NCI-H2081 (cell line): ENCODE measurements around the gene ATP1A1.

Experiments used
- DNase-seq, 2 experiments: peaks; one replicate each; lab custom pipeline; 2025; lab: John Stamatoyannopoulos, UW

ATP1A1 gene

DNA sequence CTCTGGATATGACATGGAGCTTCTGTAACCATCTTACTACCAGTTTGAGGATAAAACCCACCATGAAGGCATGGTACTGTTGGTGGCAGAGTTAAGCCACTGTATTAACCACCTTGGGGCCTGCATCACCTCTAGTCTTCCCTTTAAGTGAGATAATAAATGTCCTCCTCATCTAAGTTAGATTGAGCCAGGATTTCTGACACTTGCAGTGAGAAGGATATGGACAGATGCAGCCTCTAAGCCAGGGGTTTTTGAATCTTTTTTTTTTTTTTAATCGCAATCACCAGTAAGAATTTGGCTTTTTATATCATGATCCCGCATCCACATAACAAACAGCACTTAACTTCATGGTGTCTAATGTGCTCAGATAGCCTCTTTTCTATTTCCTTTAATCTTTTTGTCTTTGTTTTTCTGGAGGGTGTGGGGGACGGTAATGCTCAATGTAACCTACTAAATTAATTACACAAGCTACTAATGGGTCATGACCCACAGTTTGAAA lies 42.2 kb downstream of the ATP1A1 start:
- no peak for DNase-seq

DNA sequence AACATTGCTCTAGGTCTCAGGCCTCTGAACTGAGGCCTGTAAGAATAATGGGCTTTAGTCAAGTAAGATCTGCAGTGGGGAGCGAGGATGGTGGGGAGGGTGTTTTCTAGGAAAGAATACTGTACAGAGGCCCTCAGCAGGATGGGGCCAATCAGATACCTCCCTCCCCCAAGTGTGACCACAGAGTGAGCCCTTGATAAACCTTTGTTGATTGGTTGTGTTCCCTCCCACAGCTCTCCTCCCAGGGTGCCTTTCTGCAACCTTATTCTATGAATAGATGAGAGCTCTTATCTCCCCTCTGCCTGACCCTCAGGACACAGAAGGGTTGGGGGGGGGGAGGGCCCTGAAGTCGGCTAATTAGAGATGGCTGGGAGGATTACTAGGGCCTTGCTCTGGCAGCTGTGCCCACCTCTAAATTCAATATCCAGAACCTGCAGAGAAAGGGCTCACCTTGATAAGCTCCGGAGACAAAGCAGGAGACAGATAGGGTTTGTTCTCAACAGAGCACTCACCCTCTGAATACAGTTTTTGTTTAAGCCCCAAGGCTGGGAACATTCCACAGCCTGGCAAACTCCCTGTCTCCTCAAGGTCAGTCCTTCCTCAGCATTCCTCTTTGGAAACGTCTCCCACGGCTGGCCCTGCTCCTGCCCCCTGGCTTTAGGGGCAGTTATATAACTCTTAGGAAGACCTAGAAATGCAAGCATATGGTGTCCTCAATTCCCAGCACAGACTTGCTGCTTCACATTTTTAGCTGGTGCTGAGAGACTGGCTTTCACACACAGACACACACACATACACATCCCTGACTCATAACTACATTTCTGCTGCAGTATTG lies 42.9 kb downstream of the ATP1A1 start:
- DNase-seq: no peak

DNA sequence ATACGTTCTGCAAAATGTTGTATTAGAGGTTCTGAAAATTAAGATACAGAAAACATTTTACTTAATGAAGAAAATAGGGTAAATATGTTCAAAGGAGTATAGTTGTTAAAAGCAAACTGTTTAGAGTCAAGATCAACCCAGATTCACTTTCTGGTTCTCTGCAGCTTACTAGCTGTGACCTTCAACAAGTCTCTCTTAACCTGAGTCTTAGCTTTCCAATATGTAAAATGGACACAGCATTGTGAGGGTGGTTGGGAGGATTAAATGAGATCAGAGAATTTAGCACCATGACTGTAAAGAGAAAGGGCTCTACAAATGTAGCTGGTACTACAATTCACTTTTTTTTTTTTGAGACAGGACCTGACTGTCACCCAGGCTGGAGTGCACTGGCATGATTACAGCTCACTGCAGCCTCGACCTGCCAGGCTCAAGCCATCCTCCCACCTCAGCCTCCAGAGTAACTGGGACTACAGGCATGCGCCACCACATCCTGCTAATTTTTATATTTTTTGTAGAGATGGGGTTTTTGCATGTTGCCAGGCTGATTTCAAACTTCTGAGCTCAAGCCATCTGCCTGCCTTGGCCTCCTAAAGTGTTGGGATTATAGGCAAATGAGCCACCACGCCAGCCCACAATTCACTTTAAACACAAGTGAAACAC lies 43.9 kb downstream of the ATP1A1 start:
- no peak for DNase-seq

DNA sequence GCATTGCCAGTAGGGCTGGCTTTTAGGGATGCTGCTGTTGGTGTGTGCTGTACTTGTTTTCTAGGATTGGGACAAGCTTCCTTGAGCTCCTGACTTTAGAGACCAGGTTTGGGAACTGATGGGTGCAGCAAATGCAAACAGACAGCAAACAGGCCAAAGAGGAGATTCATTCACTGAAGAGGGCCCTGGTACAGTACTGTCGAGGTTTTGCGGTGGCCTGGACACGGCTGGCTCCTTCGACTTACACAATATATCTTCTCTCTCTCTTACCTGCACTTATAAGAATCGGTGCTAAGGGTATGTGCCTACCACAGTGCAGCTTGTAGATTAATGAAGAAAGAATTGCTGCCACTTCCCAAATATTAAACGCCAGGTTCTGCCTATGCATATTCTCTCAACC lies 44.6 kb downstream of the ATP1A1 start:
- DNase-seq: no peak

DNA sequence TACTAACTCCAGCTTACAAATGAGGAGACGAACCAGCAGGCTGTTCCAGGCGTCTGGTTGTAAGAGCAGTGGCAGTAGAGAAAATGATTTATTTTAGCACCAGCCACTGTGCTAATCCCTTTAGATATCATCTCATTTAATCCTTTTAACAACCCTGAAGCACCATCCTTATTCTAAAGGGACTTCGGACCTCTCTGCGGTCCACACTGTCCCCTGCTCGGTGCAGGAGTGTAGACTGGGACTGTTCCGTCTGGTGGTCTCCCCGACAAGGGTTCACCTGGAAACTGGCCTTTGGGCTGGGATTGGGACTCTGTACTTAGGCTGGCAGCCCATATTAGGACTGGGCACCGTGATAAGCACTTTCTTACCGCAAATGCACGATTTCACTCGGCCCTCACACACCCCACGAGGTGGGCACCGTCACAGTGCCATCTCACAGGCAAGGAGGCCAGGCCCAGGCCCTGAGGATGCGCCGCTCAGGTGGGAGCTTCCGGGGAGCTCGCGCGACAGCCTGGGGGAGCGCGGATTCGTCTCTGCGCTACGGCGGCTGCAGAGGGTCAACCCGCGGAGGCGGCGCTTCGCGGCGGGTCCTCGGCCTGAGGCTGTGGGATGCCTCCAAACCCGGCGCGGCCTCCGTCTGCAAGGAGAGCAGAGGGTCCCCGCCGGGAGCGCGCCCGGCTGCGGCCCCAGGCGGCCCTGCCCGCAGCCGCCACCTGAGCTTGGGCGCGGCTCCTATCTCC lies 45.2 kb downstream of the ATP1A1 start:
- peak; percentile 69 to 73 for DNase-seq

DNA sequence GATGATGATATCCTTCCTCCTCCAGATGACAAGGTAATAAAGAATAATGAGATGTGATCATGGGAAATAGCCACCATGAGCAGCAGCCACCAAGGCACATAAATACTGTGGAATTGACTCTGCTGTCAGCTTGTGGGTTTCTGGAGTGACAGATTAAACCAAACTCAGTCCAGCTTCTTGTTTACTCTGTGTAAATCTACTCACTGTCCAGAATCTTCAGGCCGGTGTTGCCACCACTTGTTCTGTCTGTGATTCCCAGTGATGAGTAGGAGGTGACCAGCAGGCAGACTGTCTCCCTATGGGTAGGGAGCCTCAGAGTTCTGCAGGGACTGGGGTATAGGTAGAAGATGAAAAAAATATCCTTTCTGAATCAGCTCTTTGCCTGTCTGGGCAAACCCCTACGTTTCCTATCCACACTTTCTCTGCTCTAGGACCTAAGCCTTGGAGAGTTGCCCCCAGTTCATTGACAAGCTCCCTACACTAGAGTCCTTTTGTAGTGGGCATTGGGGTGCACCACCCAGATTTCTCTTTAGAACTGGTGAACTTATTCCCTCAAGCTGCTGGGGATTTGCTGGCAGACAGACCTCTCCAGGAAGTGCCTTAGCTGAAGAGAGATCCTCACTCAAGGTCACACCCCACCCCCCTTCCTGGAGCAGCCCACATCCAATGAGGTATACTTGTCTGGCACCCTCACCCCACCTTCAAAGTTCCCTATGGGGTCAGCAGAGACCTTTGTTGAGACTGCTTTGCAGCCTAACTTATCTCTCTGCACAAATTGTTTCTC lies 47.6 kb downstream of the ATP1A1 start:
- DNase-seq: no peak

DNA sequence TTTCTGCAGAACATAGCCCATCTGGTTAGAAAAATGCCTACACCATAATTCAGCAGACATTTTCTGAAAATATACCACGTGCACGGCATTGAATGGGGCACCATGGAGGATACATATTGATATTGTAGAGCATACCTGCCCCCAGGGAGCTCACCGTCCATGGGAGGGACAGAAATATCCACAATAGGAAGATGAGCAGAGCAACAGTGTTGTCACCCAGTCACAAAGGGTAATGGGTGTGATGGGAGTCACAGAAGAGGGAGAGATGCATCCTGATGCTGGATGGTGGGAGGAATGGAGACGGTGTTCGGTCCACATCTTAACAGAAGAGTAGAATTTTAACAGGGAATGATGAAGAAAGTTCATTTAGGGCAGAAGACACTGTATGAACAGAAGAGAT lies 51.4 kb downstream of the ATP1A1 start:
- DNase-seq: no peak

DNA sequence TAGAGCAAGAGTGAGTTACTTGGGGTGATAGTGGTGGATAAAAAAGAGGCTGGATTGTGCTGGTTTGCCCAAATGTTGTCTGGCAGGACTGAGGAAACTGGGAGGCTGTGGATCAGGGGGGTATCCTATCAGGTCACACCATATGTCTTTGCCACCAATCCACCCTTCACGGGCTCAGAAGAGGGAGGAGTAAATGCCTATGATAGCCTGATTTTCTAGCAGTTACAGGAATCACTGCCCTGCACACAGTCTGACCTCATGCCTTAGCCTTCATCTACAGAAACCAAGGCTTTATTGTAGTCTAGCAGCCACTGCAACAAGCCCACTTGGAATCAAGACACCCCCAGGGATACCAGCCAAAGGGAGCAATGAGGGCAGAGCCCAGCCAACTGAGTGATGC lies 51.8 kb downstream of the ATP1A1 start:
- no peak for DNase-seq

DNA sequence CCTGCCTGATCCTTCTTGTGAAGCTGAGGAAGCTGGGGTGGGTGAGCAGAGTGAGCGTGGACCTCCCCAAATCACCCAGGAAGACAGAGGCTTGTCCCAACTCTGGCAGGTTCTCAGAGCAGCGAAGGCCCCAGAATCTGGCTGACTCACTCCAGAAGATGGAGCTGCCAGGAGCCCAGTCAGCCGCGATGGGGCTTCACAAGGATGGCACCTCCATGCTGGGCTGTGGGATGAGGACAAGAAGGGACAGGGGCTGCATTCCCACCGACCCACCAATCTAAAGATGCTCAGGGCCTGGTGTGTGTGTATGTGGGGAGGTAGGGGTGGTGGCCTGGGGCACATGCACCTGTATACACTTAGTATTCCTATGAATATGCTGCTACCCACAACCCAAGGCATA lies 52.9 kb downstream of the ATP1A1 start:
- DNase-seq: no peak

DNA sequence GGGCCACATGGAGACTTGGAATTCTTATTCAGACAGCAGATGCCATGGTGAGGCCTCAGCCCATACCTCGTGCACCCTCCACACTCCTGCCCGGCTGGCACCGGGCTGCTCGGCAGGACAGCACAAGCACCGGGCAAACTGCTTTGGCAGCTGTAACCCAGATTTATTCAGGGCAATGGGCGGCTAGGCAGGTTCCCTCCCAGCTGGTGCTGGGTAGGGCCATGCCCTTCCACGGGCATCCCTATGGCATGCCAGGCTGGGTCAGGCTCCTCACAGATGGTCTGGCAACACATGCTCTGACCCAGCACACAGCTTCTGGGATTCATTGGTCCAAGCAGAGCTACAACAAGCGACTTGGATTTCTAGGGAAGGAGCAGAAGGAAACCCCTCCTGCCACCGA lies 53.4 kb downstream of the ATP1A1 start:
- DNase-seq: no peak

DNA sequence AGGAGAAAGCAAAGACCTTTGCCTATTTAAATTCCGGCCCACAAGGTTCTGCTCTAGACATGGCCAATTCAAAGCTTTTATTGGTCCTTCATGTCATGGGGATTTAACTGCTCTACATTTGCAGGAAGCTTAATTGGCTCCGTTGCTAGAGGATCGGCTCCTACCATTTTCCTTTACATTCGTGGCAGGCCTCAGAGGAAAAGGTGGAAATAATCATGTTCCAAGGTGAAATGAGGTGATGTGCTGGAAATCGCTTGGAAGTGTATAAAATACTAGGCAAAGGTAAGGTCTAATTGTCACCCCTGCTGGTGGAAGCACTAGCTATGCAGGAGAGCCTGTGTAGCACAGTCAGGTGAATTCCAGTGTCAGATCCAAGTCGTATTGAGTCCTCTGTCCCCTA lies 55.5 kb downstream of the ATP1A1 start:
- DNase-seq: no peak

DNA sequence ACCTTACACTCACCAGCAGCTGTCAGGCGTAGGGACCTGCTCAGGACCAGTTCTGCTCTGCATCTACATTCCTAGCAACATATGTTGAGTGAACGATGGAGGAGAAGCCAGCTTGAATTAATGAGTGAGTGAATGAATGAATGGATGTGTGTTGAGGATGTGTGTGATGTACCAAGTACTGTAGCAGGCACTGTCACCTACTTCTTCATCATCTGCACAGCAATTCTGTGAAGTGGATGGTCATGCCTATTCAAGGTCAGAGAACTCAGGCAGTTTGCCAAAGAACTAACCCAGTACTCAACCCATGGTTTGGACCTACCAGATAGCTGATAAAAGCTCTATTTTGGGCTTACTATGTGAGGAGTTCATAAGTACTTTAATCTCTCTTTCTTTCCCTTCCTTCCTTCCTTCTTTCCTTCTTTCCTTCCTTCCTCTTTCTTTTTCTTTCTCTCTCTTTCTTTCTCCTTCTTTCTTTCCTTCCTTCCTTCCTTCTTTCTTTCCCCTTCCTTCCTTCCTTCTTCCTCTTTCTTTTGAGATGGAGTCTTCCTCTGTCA lies 56.9 kb downstream of the ATP1A1 start:
- no peak for DNase-seq

DNA sequence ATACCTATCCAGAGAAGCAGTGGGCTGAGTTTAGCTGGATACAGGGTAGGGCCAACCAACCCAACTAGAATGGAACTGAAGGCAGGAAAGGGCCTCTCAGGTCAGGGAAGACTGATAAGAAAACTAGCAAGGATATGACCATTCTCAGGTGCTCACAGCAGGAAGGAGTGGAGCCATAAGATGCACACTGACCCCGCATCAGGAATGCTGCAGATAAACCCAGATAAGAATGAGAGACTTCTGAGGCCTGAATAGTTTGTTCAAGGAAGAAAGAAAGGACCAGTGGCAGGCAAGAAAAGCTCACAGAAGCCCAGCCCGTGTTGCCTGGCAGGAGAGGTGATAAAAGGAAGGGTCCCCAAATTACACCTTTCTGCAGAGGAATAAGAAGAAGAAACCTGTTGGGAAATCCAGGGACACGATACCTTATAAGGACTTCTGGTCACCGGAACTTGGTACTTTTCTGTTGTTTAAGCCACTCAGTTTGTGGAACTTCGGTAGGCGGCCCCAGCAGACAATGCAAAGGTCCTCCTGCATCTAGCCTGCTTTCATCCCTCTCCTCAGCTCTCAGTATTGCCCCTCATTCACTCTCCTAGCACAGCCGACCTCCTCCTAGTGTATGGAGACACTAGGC lies 58.9 kb downstream of the ATP1A1 start:
- DNase-seq: no peak

DNA sequence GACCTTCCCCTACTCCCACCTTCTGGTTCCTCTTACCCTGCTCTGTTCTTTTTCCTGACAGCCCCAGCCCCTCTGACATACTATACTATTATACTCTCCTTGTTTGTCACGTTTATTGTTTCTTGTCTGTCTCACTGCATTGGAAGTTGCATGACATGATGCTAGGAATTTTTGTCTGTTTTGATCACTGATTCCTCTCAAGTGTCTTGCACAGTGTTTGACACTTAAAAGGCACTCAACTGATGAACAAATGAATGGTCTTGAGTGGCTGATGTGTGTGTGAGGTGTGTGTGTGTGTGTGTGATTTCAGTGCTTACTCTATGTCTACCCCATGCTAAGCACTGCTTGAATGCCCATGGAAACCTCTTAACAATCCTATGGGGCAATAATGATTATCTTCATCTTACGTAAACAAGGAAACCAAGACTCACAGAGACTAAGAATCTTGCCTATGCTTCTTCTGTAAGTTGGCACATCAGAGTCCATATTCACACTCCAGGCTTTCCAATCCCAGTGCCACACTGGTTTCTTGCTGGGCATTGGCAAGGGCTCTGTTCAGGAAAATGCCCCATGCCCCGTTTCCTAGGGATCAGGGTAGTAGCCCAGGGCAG lies 59.7 kb downstream of the ATP1A1 start:
- no peak for DNase-seq

DNA sequence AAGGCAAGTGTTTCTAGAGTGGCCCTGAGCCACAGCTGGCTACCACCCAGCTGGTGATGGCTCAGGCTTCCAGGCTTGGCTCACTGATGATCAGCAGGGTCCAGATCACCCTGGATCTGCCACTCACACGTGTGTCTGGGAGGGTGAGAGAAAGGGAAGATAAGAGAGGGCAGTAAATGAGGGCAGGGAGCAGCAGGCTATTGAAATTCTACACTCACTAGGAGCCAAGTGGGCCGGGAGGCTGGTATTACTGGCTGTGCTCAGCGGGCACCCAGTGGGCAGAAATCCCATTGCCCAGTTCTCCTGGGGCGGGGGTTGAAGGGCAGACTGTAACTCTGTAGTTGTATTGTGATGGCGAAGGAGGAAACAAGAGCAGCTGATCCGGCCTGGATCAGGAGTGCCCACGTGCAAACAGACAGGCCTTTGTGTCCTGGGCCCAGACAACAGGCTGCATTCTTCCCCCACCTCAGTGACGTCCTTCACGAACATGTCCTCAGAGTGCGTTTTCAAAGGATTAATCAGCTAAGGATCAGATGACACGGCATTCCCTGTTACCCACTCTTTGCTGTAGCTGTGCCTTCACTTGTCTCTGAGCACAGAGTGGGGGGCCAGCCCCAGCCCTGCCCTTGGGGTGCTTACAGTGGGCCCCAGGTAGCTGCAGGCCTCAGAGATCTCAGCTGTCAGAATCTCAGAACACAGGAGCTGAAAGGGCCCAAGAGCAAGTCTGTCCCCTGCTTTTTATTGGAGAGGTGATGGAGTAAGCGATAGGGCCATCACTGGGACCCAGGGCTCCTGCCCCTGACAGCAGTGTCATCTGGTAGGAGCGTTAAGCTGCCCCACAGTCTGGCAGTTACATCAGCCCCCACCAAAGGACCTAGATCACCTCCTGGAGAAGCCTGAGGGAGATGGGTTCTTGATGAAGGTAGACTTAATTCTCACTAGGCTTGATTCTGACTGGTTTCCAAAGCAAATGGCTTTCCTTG lies 60.5 kb downstream of the ATP1A1 start:
- DNase-seq: no peak

DNA sequence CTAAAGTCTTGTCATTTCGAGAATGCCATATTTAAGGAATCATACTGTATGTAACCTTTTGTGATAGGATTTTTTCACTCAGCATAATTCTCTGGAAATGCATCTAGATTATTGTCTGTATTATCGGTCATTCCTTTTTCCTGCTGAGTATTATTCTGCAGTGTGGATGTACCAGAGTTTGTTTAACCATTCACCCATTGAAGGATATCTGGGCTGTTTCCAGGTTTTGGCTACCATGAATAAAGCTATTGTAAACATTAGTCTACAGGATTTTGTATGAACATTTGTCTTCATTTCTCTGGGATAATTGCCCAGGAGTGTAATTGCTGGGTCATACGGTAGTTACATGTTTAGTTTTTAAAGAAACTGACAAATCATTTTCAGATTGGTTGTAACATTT lies 61.8 kb downstream of the ATP1A1 start:
- no peak for DNase-seq

DNA sequence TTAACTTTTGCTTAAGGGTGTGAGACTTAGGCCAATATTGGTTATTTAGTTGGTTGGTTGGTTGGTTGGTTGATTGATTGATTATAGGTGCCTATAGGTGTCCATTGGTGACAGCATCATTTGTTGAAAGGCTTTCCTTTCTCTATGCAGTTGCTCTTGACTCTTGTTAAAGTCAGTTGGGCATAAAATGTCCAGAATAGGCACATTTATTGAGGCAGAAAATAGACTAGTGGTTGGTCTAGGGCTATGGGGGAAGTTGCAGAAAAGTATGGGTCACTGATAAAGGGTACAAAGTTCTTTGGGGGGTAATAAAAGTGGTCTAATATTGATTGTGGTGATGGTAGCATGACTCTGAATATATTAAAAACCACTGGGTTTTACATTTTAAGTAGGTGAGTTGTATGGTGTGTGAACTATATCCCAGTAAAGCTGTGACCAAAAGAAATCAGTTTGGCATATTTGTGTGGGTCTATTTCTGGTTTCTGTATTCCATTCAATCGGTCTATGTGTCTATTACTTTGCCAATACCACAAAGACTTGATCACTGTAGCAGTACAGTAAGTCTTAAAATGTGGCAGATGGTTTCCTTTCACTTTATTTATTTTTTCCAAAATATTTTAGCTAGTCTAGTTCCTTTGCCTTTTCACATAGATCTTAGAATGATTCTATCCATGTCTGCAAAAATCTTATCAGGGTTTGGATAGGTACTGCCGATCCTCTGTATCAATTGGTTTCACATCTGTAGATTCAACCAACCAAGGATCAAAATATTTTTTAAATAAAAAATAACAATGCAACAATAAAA lies 63.0 kb downstream of the ATP1A1 start:
- no peak for DNase-seq

DNA sequence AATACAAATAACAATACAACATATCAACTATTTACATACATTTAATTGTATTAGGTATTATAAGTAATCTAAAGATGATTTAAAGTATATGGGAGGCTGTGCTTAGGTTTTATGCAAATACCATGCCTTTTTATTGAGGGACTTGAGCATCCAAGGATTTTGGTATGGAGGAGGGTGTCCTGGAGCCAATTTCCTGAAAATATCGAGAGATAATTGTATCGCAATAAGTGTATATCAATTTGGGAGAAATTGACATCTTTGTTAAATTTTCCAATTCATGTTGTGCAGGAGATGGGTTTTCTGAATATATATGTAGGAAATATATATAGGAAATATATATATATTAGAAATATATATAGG lies 63.5 kb downstream of the ATP1A1 start:
- no peak for DNase-seq

DNA sequence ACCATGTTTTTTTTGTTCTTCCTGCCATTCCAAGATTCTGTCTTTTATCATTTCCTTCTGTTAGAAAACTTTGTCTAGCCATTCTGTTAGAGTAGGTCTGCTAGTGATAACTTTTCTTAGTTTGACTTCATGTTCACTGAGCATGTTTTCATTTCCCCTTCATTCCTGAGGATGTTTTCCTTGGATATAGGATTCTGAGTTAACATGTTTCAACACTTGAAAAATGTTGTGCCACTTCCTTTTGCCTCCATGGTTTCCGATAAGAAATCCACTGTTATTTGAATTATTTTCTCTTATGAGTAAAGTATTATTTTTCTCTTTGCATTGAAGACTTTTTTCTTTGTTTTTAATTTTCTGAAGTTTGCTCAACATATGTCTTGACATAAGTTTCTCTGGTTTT lies 66.7 kb downstream of the ATP1A1 start:
- no peak for DNase-seq
